Measurements from ENCODE around the gene ZSWIM3.
A peak's percentile ranks its signal among the peaks of the same experiment; 100 is the strongest.

Gene ZSWIM3

DNA sequence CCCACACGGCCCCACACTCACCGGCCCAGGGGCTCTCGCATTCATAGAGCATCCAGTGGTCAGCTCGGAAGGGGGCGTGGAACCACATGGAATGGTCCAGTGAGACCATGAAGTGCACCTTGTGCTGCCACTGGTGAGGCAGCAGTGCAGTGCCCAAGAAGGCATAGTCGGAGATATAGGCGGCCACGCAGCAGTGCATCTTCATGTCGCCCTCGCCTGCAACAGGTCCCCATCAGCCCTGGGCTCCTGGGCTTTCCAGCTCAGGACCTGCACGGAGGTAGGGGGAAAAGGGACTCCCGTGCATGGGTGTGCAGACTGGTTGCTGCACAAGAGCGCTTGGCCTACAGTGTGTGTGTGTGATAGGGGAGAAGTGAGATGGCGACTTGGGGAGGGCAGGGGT is 13.9 kb upstream of the ZSWIM3 start:
- peaks cover 43 to 64% of the 10 kb centered on the region in 2 donors for H3K36me3 ChIP-seq (ENCODE audit: control insufficient read depth in 2 of 2, insufficient read depth in 2 of 2, low read length in 2 of 2)
- no peak overlapping the region for H3K4me3 ChIP-seq (ENCODE audit: low read length in 2 of 2)
- no peaks in the 10 kb centered on the region for H3K9me3 ChIP-seq (ENCODE audit: control insufficient read depth in 2 of 2, low read length in 2 of 2)
- H3K4me1 ChIP-seq (ENCODE audit: control insufficient read depth in 2 of 2, insufficient read depth in 2 of 2, low read length in 2 of 2) = no peaks in the 10 kb centered on the region
- H3K27me3 ChIP-seq (ENCODE audit: control insufficient read depth in 2 of 2, insufficient read depth in 2 of 2, low read length in 2 of 2) = no peaks in the 10 kb centered on the region
- H3K9ac ChIP-seq (ENCODE audit: low read depth in 1 of 2, low read length in 2 of 2) = no peak overlapping the region
- H3K27ac ChIP-seq (ENCODE audit: low read depth in 2 of 2, low read length in 2 of 2) = no peak overlapping the region

DNA sequence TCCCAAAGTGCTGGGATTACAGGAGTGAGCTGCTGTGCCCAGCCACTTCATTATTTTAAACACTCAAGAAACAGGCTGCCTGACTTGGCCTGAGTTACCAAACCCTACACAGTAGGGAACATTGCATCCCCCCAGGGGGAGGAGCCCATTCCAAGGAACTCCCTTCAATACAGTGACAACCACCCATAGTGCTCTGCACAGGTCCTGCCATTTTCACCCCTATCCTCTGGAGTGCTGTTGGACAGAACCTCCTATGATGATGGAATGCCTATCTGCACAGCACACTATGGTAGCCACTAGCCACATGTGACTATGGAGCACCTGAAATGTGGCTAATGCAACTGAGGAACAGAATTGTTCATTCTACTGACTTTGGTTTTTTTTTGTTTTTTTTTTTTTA is 12.0 kb upstream of the ZSWIM3 start:
- Histone ChIP-seq H3K9me3 (ENCODE audit: control insufficient read depth in 2 of 2, low read length in 2 of 2) (no peaks in the 10 kb centered on the region), H3K36me3 (ENCODE audit: control insufficient read depth in 2 of 2, insufficient read depth in 2 of 2, low read length in 2 of 2) (peaks cover 51 to 63% of the 10 kb centered on the region in 2 donors), H3K27me3 (ENCODE audit: control insufficient read depth in 2 of 2, insufficient read depth in 2 of 2, low read length in 2 of 2) (no peaks in the 10 kb centered on the region), H3K9ac (ENCODE audit: low read depth in 1 of 2, low read length in 2 of 2) (no peak overlapping the region), H3K27ac (ENCODE audit: low read depth in 2 of 2, low read length in 2 of 2) (no peak overlapping the region), H3K4me1 (ENCODE audit: control insufficient read depth in 2 of 2, insufficient read depth in 2 of 2, low read length in 2 of 2) (no peaks in the 10 kb centered on the region), H3K4me3 (ENCODE audit: low read length in 2 of 2) (no peak overlapping the region)

- Histone ChIP-seq H3K9me3 (ENCODE audit: control insufficient read depth in 2 of 2, low read length in 2 of 2) (no peaks in the 10 kb centered on the region), H3K4me1 (ENCODE audit: control insufficient read depth in 2 of 2, insufficient read depth in 2 of 2, low read length in 2 of 2) (no peaks in the 10 kb centered on the region), H3K27ac (ENCODE audit: low read depth in 2 of 2, low read length in 2 of 2) (no peak overlapping the region), H3K4me3 (ENCODE audit: low read length in 2 of 2) (no peak overlapping the region), H3K9ac (ENCODE audit: low read depth in 1 of 2, low read length in 2 of 2) (no peak overlapping the region), H3K36me3 (ENCODE audit: control insufficient read depth in 2 of 2, insufficient read depth in 2 of 2, low read length in 2 of 2) (peaks cover 46 to 50% of the 10 kb centered on the region in 2 donors), H3K27me3 (ENCODE audit: control insufficient read depth in 2 of 2, insufficient read depth in 2 of 2, low read length in 2 of 2) (no peaks in the 10 kb centered on the region)
These were observed 9.0 kb upstream of the ZSWIM3 start for GRCh38 chr20:45848421-45848820.

GRCh38 chr20:45848969-45849582 is 8.3 kb upstream of the ZSWIM3 start:
- H3K4me1 ChIP-seq (ENCODE audit: control insufficient read depth in 2 of 2, insufficient read depth in 2 of 2, low read length in 2 of 2) = no peaks in the 10 kb centered on the region
- H3K36me3 ChIP-seq (ENCODE audit: control insufficient read depth in 2 of 2, insufficient read depth in 2 of 2, low read length in 2 of 2) = peaks cover 41 to 43% of the 10 kb centered on the region in 2 donors
- H3K27ac ChIP-seq (ENCODE audit: low read depth in 2 of 2, low read length in 2 of 2) = no peak overlapping the region
- H3K9me3 ChIP-seq (ENCODE audit: control insufficient read depth in 2 of 2, low read length in 2 of 2) = no peaks in the 10 kb centered on the region
- H3K27me3 ChIP-seq (ENCODE audit: control insufficient read depth in 2 of 2, insufficient read depth in 2 of 2, low read length in 2 of 2) = no peaks in the 10 kb centered on the region
- no peak overlapping the region for H3K9ac ChIP-seq (ENCODE audit: low read depth in 1 of 2, low read length in 2 of 2)
- H3K4me3 ChIP-seq (ENCODE audit: low read length in 2 of 2) = no peak overlapping the region

- H3K9me3 ChIP-seq (ENCODE audit: control insufficient read depth in 2 of 2, low read length in 2 of 2) = no peaks in the 10 kb centered on the region
- H3K9ac ChIP-seq (ENCODE audit: low read depth in 1 of 2, low read length in 2 of 2) = no peak overlapping the region
- H3K27me3 ChIP-seq (ENCODE audit: control insufficient read depth in 2 of 2, insufficient read depth in 2 of 2, low read length in 2 of 2) = no peaks in the 10 kb centered on the region
- no peak overlapping the region for H3K4me3 ChIP-seq (ENCODE audit: low read length in 2 of 2)
- H3K4me1 ChIP-seq (ENCODE audit: control insufficient read depth in 2 of 2, insufficient read depth in 2 of 2, low read length in 2 of 2) = peaks cover 6% of the 10 kb centered on the region in 2 donors
- peaks cover 32 to 41% of the 10 kb centered on the region in 2 donors for H3K36me3 ChIP-seq (ENCODE audit: control insufficient read depth in 2 of 2, insufficient read depth in 2 of 2, low read length in 2 of 2)
- H3K27ac ChIP-seq (ENCODE audit: low read depth in 2 of 2, low read length in 2 of 2) = no peak overlapping the region
These were observed 7.2 kb upstream of the ZSWIM3 start for GRCh38 chr20:45850238-45850637.

GRCh38 chr20:45850926-45851325 is 6.5 kb upstream of the ZSWIM3 start:
- Histone ChIP-seq H3K4me1 (ENCODE audit: control insufficient read depth in 2 of 2, insufficient read depth in 2 of 2, low read length in 2 of 2) (peaks cover 9 to 10% of the 10 kb centered on the region in 2 donors), H3K4me3 (ENCODE audit: low read length in 2 of 2) (no peak overlapping the region), H3K27ac (ENCODE audit: low read depth in 2 of 2, low read length in 2 of 2) (no peak overlapping the region), H3K36me3 (ENCODE audit: control insufficient read depth in 2 of 2, insufficient read depth in 2 of 2, low read length in 2 of 2) (peaks cover 29 to 36% of the 10 kb centered on the region in 2 donors), H3K9me3 (ENCODE audit: control insufficient read depth in 2 of 2, low read length in 2 of 2) (no peaks in the 10 kb centered on the region), H3K9ac (ENCODE audit: low read depth in 1 of 2, low read length in 2 of 2) (no peak overlapping the region), H3K27me3 (ENCODE audit: control insufficient read depth in 2 of 2, insufficient read depth in 2 of 2, low read length in 2 of 2) (no peaks in the 10 kb centered on the region)

DNA sequence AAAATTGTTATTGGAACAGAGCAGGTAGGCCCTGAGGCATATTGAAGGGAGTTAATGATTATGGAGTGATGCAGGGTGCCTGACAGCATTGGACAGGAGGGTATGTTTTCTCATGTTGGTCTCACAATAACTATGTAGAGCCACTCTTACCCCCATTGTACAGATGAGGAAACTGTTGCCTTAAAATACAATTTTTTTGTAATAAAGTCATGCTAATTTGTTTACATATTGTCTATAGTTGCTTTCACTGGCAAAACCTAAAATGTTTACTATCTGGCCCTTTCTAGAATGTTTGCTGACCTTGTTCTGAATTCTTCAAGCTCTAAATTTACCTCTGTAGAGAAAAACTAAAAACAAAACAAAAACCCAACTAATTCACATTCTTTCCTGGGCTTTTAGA is 5.9 kb upstream of the ZSWIM3 start:
- no peak overlapping the region for H3K9ac ChIP-seq (ENCODE audit: low read depth in 1 of 2, low read length in 2 of 2)
- no peak overlapping the region for H3K4me3 ChIP-seq (ENCODE audit: low read length in 2 of 2)
- no peaks in the 10 kb centered on the region for H3K27me3 ChIP-seq (ENCODE audit: control insufficient read depth in 2 of 2, insufficient read depth in 2 of 2, low read length in 2 of 2)
- no peak overlapping the region for H3K27ac ChIP-seq (ENCODE audit: low read depth in 2 of 2, low read length in 2 of 2)
- no peaks in the 10 kb centered on the region for H3K9me3 ChIP-seq (ENCODE audit: control insufficient read depth in 2 of 2, low read length in 2 of 2)
- H3K4me1 ChIP-seq (ENCODE audit: control insufficient read depth in 2 of 2, insufficient read depth in 2 of 2, low read length in 2 of 2) = peaks cover 11 to 15% of the 10 kb centered on the region in 2 donors
- H3K36me3 ChIP-seq (ENCODE audit: control insufficient read depth in 2 of 2, insufficient read depth in 2 of 2, low read length in 2 of 2) = peaks cover 24 to 32% of the 10 kb centered on the region in 2 donors

GRCh38 chr20:45852326-45852725 is 5.1 kb upstream of the ZSWIM3 start:
- no peak overlapping the region for H3K9ac ChIP-seq (ENCODE audit: low read depth in 1 of 2, low read length in 2 of 2)
- H3K27ac ChIP-seq (ENCODE audit: low read depth in 2 of 2, low read length in 2 of 2) = no peak overlapping the region
- H3K4me3 ChIP-seq (ENCODE audit: low read length in 2 of 2) = no peak overlapping the region
- H3K9me3 ChIP-seq (ENCODE audit: control insufficient read depth in 2 of 2, low read length in 2 of 2) = no peaks in the 10 kb centered on the region
- peaks cover 22 to 26% of the 10 kb centered on the region in 2 donors for H3K36me3 ChIP-seq (ENCODE audit: control insufficient read depth in 2 of 2, insufficient read depth in 2 of 2, low read length in 2 of 2)
- peaks cover 11 to 18% of the 10 kb centered on the region in 2 donors for H3K4me1 ChIP-seq (ENCODE audit: control insufficient read depth in 2 of 2, insufficient read depth in 2 of 2, low read length in 2 of 2)
- no peaks in the 10 kb centered on the region for H3K27me3 ChIP-seq (ENCODE audit: control insufficient read depth in 2 of 2, insufficient read depth in 2 of 2, low read length in 2 of 2)

DNA sequence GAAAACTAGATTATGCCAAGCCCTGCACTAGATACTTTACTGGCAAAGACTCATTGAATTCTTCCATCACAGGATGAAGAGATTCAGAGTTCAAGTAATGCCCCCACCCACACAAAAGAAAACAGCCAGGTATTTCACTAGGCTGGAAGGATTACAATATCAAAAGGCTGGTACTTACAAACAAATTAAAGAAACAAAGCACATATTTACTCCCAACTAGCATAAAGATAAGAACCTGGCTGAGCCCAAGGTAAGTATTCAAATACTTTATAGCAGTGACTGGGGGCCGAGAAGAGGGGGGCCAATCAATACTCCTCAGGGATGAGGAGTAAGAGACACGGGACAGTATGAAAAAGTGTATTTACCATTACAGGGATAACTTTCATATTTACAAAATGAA is 3.9 kb upstream of the ZSWIM3 start:
- peaks cover 16 to 21% of the 10 kb centered on the region in 2 donors for H3K4me1 ChIP-seq (ENCODE audit: control insufficient read depth in 2 of 2, insufficient read depth in 2 of 2, low read length in 2 of 2)
- H3K9ac ChIP-seq (ENCODE audit: low read depth in 1 of 2, low read length in 2 of 2) = no peak overlapping the region
- peaks cover 19 to 20% of the 10 kb centered on the region in 2 donors for H3K36me3 ChIP-seq (ENCODE audit: control insufficient read depth in 2 of 2, insufficient read depth in 2 of 2, low read length in 2 of 2)
- H3K4me3 ChIP-seq (ENCODE audit: low read length in 2 of 2) = no peak overlapping the region
- no peak overlapping the region for H3K27ac ChIP-seq (ENCODE audit: low read depth in 2 of 2, low read length in 2 of 2)
- no peaks in the 10 kb centered on the region for H3K27me3 ChIP-seq (ENCODE audit: control insufficient read depth in 2 of 2, insufficient read depth in 2 of 2, low read length in 2 of 2)
- H3K9me3 ChIP-seq (ENCODE audit: control insufficient read depth in 2 of 2, low read length in 2 of 2) = no peaks in the 10 kb centered on the region

GRCh38 chr20:45857882-45858216 is 435 bp downstream of the ZSWIM3 start:
- no peaks in the 10 kb centered on the region for H3K9me3 ChIP-seq (ENCODE audit: control insufficient read depth in 2 of 2, low read length in 2 of 2)
- peak overlapping the region; percentile 75 to 83 for H3K9ac ChIP-seq (ENCODE audit: low read depth in 1 of 2, low read length in 2 of 2)
- H3K4me3 ChIP-seq (ENCODE audit: low read length in 2 of 2) = peak overlapping the region; percentile 95 to 96
- H3K4me1 ChIP-seq (ENCODE audit: control insufficient read depth in 2 of 2, insufficient read depth in 2 of 2, low read length in 2 of 2) = peaks cover 23 to 29% of the 10 kb centered on the region in 2 donors
- peak overlapping the region; percentile 83 to 91 for H3K27ac ChIP-seq (ENCODE audit: low read depth in 2 of 2, low read length in 2 of 2)
- H3K36me3 ChIP-seq (ENCODE audit: control insufficient read depth in 2 of 2, insufficient read depth in 2 of 2, low read length in 2 of 2) = peaks cover 2 to 11% of the 10 kb centered on the region in 2 donors
- no peaks in the 10 kb centered on the region for H3K27me3 ChIP-seq (ENCODE audit: control insufficient read depth in 2 of 2, insufficient read depth in 2 of 2, low read length in 2 of 2)

All from mucosa of rectum (tissue), 2 donors.